ENCODE results near the gene FAM131C.

- TF ChIP-seq CTCF (IDR thresholded peaks at IDR 0.05; ENCODE audit: poor library complexity, severe bottlenecking) (no peak), REST (IDR thresholded peaks at IDR 0.05; ENCODE audit: borderline replicate concordance) (no peak), EP300 (conservative IDR thresholded peaks at IDR 0.05; ENCODE audit: poor library complexity, severe bottlenecking) (no peak), POLR2AphosphoS5 (IDR thresholded peaks at IDR 0.05) (no peak)
Measured at GRCh38 chr1:16017076-16017460, 56.4 kb downstream of the FAM131C start.

All from neural cell (in vitro differentiated cells).